DND-41 (cell line): ENCODE results near the gene ACSL6.

Source experiments
- ATAC-seq: fragments of 200-7000 bp; cut with Tn5 transposase; 3 replicates; pipeline ENCODE4 v1.9.1; 2021; ENCODE audit warnings: low read depth; ENCODE audit not compliant: insufficient read depth
- DNase-seq: peaks from one replicate; pipeline ENCODE4 v3.0.0-alpha.2; 2020
- H2AFZ ChIP-seq: 2 replicates; pipeline ENCODE4 v1.6.0; 2012; ENCODE audit warnings: low read depth, low read length
- H3K27ac ChIP-seq: 2 replicates; pipeline ENCODE4 v1.5.1; 2012; ENCODE audit warnings: low read length, inconsistent platforms
- H3K27me3 ChIP-seq: fragments of 200-600 bp; sonication (generic); 2 replicates; pipeline ENCODE4 v1.6.0; 2012; ENCODE audit warnings: low read length, mild to moderate bottlenecking, inconsistent platforms; ENCODE audit not compliant: insufficient read depth, poor library complexity
- H3K36me3 ChIP-seq: 2 replicates; pipeline ENCODE4 v1.5.1; 2012; ENCODE audit warnings: low read length, inconsistent platforms; ENCODE audit not compliant: insufficient read depth
- H3K4me1 ChIP-seq: 2 replicates; pipeline ENCODE4 v1.5.1; 2012; ENCODE audit warnings: mild to moderate bottlenecking, low read length; ENCODE audit not compliant: insufficient read depth
- H3K4me2 ChIP-seq: 2 replicates; pipeline ENCODE4 v1.6.0; 2012; ENCODE audit warnings: mild to moderate bottlenecking, moderate library complexity, low read length, inconsistent platforms; ENCODE audit not compliant: insufficient read depth
- H3K4me3 ChIP-seq, 2 experiments: fragments of 200-600 bp in 1 of 2; shearing (Covaris generic) in 1 of 2; 2 replicates each; pipeline ENCODE4 v1.5.1; 2012 to 2016; ENCODE audit warnings: inconsistent platforms in 2 of 2, low read length in 2 of 2, mild to moderate bottlenecking in 2 of 2, low read depth in 1 of 2, moderate library complexity in 1 of 2
- H3K79me2 ChIP-seq: 2 replicates; pipeline ENCODE4 v1.6.0; 2012; ENCODE audit warnings: low read length, inconsistent platforms; ENCODE audit not compliant: insufficient read depth
- H3K9ac ChIP-seq: 2 replicates; pipeline ENCODE4 v1.6.0; 2012; ENCODE audit warnings: low read depth, mild to moderate bottlenecking, inconsistent platforms, low read length, moderate library complexity
- H3K9me3 ChIP-seq: 2 replicates; pipeline ENCODE4 v1.5.1; 2012; ENCODE audit warnings: low read length, moderate library complexity, mild to moderate bottlenecking, inconsistent platforms; ENCODE audit not compliant: insufficient read depth, severe bottlenecking
- H4K20me1 ChIP-seq: 2 replicates; pipeline ENCODE4 v1.6.0; 2012; ENCODE audit warnings: low read length; ENCODE audit not compliant: insufficient read depth
- EZH2 ChIP-seq: IDR thresholded peaks from 3 replicates; pipeline ENCODE4 v1.6.1; 2012; ENCODE audit warnings: borderline replicate concordance, low read depth, mild to moderate bottlenecking, moderate library complexity, low read length, inconsistent platforms; ENCODE audit not compliant: severe bottlenecking
- TF ChIP-seq, protein P1 (sequence below): IDR thresholded peaks from 2 replicates; pipeline ENCODE4 v1.5.1; 2012; ENCODE audit warnings: borderline replicate concordance, low read length, moderate library complexity, mild to moderate bottlenecking; ENCODE audit not compliant: poor library complexity, severe bottlenecking; ENCODE audit errors: extremely low read depth

The ACSL6 gene

GRCh38 chr5:131983244-131983771 lies 28.1 kb downstream of the ACSL6 start:
- Histone ChIP-seq H3K9me3 (no peaks in the 10 kb centered on the region), H4K20me1 (no peaks in the 10 kb centered on the region), H2AFZ (no peak overlapping the region), H3K4me2 (no peak overlapping the region), H3K27ac (no peak overlapping the region), H3K27me3 (peaks cover 2% of the 10 kb centered on the region), H3K4me3 (no peak overlapping the region), H3K36me3 (no peaks in the 10 kb centered on the region), H3K9ac (no peak overlapping the region), H3K4me1 (no peaks in the 10 kb centered on the region), H3K79me2 (no peaks in the 10 kb centered on the region)
- DNase-seq (peak; percentile 30), ATAC-seq (peak; percentile 76)
- no peak for TF ChIP-seq EZH2
- TF ChIP-seq, protein P1, sequence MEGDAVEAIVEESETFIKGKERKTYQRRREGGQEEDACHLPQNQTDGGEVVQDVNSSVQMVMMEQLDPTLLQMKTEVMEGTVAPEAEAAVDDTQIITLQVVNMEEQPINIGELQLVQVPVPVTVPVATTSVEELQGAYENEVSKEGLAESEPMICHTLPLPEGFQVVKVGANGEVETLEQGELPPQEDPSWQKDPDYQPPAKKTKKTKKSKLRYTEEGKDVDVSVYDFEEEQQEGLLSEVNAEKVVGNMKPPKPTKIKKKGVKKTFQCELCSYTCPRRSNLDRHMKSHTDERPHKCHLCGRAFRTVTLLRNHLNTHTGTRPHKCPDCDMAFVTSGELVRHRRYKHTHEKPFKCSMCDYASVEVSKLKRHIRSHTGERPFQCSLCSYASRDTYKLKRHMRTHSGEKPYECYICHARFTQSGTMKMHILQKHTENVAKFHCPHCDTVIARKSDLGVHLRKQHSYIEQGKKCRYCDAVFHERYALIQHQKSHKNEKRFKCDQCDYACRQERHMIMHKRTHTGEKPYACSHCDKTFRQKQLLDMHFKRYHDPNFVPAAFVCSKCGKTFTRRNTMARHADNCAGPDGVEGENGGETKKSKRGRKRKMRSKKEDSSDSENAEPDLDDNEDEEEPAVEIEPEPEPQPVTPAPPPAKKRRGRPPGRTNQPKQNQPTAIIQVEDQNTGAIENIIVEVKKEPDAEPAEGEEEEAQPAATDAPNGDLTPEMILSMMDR = no peak

- no peaks in the 10 kb centered on the region for H3K4me1 ChIP-seq
Observed at GRCh38 chr5:131981516-131981915, 29.9 kb downstream of the ACSL6 start.

DNA sequence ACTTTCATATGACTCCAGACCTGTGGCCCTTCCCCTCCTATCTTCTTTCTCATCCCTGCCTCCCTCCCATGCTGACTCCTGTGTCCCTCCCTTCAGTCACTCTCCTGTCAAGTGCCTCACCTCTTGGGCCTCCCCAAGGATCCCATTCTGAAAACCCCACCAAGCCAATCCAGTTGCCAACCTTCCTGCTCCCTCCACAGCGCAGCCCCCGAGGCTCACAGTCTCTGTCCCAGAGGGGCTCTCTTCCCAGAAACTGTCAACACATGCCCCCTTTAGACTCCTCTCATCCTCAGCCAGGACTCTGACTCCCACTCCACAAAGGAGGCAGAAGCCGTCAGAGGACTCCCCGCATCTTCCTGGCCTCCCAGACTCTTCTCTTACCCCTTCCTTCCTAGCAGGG lies 30.8 kb downstream of the ACSL6 start:
- no peaks in the 10 kb centered on the region for H3K9me3 ChIP-seq
- no peak for ATAC-seq

More at GRCh38 chr5:131981516-131981915, 29.9 kb downstream of the ACSL6 start:
- TF ChIP-seq, protein P1 = no peak
- no peak for TF ChIP-seq EZH2
- ATAC-seq (no peak), DNase-seq (no peak)
- no peaks in the 10 kb centered on the region for H4K20me1 ChIP-seq
- no peak overlapping the region for H2AFZ ChIP-seq
- H3K4me2 ChIP-seq = no peak overlapping the region
- no peaks in the 10 kb centered on the region for H3K9me3 ChIP-seq
- no peak overlapping the region for H3K4me3 ChIP-seq
- H3K9ac ChIP-seq = no peak overlapping the region
- H3K36me3 ChIP-seq = no peaks in the 10 kb centered on the region
- no peak overlapping the region for H3K27ac ChIP-seq
- no peaks in the 10 kb centered on the region for H3K79me2 ChIP-seq
- H3K27me3 ChIP-seq = peaks cover 2% of the 10 kb centered on the region

More for the DNA sequence above, 30.8 kb downstream of the ACSL6 start:
- H2AFZ ChIP-seq = no peak overlapping the region
- H3K79me2 ChIP-seq = no peaks in the 10 kb centered on the region
- H3K4me3 ChIP-seq = no peak overlapping the region
- DNase-seq = no peak
- H4K20me1 ChIP-seq = no peaks in the 10 kb centered on the region
- no peak overlapping the region for H3K4me2 ChIP-seq
- peaks cover 5% of the 10 kb centered on the region for H3K4me1 ChIP-seq
- TF ChIP-seq, protein P1 = no peak
- TF ChIP-seq EZH2 = no peak
- H3K9ac ChIP-seq = no peak overlapping the region
- no peak overlapping the region for H3K27ac ChIP-seq
- H3K27me3 ChIP-seq = peaks cover 2% of the 10 kb centered on the region
- no peaks in the 10 kb centered on the region for H3K36me3 ChIP-seq
